Activated T-cell treated with anti-CD3 and anti-CD28 coated beads, Interleukin-2, amount 50 U/mL, for 48 hours (primary cell): ENCODE data around the gene AAMDC.

Experiments
- DNase-seq, 2 experiments: peaks; one replicate each; pipeline ENCODE4 v3.0.0-alpha.2; 2020

Gene AAMDC

DNA sequence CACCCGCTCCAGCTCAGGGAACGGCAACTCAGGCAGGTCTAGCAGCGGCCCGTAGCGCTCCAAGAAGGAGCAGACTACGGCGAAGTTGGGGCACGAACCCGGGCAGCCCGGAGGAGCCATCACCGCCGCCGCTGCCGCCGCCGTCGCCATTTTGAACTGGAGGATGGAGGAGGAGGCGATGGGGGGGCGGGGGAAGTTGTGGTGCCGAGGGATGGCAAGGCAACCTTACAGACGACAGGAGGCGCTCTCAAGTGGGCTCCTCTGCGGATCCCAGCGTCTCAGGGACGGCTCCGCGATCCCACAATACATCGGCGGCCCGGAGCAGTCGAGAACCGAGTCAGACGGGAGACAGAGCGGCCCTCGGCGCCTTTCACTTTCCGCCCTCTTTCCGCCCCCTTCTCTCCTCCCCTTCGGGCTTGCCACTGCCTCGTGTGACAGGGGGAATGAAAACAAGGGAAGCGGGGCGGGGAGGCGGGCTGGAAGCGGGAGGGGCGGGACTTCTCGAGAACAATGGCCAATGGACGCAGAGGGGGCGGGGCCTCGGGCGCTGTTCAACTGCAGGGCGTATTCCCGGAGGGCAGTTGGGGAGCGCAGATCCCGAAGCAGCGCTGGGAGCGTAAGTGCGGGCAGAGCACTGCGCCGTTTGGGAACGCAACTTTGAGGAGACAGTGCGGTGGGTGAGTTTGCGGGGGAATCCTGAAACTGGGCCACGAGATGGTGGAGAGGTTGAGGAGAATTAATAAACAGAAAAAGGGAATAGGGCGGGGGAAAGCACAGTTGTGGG lies at the start of gene AAMDC, which contains the start of gene RSF1:
Gene AAMDC (plus strand): TSS at position 580 of the 784 bp plus-strand sequence. CDS start 21,353 bp downstream, outside the sequence.
Gene RSF1 (minus strand): TSS at position 158 of the 784 bp plus-strand sequence. CDS start 8 bp downstream, at position 150.
- DNase-seq: peak; percentile 96

DNA sequence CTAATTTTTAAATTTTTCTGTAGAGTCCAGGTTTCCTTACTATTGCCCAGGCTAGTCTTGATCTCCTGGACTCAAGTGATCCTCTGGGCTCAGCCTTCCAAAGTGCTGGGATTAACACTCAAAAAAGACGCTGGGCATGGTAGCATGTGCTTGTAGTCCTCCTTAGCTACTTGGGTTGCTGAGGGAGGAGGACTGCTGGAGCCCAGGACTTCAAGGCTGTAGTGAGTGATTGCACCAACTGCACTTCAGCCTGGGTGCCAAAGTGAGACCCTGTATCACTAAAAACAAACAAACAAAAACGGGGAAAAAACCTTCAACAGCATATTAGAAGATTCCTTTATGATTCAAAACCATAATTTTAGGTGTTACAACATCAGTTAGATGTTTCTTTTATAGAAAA lies 45.0 kb upstream of the AAMDC start:
- DNase-seq: no peak

DNA sequence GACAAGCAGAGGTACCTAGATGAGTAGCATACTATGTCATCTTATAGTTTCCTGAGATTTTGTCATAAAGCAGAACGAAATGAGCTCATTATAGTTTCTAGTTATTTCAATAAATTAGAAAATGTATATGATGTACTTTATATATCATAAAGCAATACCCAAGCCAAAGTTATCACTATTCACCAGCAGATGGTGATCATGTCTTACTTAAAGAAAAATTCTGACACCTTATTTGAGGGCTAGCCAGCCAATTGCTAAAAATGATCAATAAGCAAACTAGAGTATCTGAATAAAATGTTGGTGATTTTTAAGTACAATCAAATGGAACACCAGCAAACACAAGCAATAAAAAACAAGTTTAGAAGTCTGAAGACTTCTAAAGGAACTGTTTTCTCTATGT lies 44.5 kb upstream of the AAMDC start:
- DNase-seq: no peak

DNA sequence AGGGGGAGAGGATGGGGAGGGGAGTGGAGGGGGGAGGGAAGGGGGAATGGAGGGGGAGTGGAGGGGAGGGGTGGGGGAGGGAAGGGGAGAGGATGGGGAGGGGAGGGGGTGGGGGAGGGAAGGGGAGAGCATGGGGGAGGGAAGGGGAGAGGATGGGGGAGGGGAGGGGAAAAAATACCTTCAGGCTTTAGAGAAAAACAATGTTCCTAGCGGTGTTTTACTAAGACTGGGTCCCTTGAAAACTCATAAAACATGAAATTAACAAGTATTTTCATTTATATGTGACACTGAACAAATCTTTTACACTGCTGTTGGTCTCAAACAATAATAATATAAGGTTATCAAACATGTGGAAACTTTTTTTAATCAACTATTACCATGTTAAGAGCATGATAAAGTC lies 42.8 kb upstream of the AAMDC start:
- no peak for DNase-seq

DNA sequence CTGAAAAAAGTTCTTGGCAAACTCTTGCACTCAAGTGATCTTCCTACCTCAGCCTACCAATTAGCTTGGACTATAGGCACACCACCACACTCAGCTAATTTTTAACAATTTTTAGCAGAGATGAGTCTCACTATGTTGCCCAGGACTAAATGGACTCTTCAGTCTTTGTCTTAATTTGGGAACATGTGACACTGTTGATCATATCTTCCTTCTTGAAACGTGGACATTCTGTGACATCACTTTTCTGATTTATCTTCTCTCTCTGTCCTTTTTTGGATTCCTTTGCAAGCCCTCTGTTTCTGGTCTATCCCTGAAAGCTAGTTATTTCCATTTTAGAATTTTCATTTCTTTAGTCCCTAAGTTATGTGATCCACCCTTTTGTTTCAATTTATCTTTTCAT lies 42.4 kb upstream of the AAMDC start:
- no peak for DNase-seq

DNA sequence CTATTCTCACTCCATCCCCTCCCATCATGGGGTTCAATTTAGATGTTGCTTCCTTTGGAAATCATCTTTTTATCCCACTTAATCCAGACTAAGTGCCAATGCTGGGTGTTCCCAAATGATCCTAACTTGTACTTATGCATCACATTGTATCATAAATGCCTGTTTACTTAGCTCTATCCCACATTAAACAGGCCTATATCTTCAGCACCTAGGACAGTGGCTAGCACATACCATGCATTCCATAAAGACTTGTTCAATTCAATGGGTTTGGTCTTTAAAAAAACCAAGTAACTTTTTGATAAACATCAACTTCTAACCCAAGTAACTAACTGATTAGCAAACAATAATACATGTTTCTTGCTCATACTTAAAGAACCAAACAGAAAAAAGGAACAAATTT lies 41.0 kb upstream of the AAMDC start:
- no peak for DNase-seq

DNA sequence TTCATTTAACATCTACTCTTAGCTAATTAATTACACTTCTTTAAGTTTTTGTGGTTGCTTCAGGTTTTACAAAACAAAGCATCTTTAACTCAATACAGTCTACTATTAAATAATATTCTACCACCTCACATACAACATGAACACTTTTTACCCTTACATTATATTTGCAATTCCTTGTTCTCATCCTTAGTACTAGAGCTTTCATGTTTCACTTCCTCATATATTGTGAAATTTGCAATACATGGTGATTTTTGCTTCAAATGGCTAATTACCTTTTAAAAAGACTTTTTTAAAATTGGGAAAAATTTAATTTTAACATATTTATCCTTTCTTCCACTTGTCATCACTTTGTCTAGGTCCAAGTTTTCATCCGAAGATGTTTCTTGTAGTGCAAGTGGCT lies 37.9 kb upstream of the AAMDC start:
- DNase-seq: no peak

DNA sequence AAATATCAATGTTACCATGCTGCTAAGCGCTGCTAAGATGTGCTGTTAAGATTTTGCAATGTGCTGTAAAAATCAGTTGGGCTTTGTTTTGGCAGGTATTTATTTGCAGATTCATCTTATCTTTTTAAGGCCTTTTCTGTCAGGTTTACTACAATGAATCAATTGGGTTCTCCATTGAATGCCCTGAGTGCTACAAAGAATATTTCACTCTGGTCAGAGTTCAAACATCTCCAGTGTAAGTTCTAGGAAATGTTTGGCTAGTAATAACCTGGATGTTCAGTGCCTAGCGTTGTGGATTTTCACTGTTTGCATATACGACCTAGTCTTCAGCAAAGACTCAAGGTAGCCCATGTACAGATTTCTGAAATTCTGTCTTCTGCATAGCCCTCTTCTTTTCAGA lies 36.4 kb upstream of the AAMDC start:
- DNase-seq: no peak

DNA sequence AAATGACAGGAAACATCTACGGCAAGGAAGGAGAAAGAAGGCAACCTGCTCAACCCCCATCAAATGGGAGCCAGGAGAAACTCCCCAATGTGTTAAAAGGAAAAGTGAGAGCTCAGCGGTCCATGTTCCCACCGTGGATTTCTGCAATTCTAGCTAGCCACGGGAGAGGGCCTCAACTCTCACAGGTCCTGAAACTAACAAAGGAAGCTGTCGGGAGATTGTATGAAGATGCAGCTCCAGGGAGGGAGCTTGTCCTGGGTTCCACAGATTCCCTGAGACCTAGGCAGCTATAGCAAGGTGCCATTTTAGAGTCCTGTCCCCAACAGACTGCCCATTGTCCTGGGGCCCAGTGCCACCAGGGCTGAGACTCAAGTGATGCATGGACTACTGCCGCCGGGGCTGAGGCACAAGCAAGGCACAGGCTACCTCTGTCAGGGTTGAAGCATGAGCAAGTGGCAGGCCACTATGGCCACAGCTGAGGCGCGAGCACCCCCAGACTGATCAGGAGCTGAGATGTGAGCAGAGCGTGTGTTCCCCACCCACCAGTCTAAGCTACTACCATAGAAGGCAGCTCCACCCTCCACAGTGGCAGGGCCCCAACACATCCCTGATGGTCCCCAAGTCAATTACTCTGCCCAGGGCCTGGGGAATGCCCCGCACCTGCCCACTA lies 31.7 kb upstream of the AAMDC start:
- DNase-seq: no peak

DNA sequence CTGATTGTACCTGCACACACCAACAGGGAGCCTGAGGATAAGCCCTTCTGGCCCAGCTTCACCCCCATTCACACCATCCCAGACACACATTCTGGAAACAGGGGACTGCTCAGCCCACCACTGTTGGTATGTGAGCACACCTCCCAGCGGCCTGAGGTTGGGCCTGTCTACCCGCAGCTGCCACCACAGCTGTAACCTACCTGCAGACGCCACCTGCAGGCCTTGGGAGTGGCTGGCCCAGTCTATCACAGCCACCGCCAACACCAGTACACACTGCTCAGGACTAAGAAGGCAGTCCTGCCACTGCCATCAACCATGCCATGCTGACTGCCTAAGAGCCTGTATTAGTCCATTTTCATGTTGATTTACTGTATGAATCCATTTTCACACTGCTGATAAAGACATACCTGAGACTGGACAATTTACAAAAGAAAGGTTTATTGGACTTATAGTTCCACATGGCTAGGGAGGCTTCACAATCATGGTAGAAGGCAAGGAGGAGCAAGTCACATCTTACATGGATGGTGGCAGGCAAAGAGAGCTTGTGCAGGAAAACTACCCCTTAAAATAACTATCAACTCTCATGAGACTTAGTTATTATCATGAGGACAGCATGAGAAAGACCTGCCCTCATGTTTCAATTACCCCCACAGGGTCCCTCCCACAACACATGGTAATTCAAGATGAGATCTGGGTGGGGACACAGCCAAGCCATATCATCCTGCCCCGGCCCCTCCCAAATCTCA lies 31.0 kb upstream of the AAMDC start:
- DNase-seq: no peak

DNA sequence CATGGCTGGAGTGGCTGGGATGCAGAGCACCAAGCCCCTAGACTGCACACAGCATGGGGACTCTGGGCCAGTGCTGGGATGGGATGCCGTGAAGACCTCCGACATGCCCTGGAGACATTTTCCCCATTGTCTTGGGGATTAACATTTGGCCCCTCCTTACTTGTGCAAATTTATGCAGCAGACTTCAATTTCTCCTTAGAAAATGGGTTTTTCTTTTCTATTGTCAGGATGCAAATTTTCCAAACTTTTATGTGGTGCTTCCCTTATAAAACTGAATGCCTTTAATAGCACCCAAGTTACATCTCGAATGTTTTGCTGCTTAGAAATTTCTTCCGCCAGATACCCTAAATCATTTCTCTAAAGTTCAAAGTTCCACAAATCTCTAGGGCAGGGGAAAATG lies 29.6 kb upstream of the AAMDC start:
- no peak for DNase-seq

DNA sequence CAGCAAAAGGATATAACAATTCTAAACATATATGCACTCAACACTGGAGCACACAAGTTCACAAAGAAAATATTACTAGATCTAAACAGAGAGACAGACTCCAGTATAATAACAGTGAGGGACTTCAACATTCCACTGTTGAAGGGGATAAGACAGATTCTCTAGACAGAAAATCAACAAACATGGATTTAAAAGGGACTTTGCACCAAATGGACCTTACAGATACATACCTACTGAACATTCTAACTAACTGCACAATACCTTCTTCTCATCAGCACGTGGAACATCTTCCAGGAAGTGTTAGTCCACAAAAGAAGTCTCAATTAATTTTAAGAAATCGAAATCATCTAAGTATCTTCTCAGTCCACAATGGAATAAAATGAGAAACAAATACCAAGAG lies 27.0 kb upstream of the AAMDC start:
- DNase-seq: no peak

DNA sequence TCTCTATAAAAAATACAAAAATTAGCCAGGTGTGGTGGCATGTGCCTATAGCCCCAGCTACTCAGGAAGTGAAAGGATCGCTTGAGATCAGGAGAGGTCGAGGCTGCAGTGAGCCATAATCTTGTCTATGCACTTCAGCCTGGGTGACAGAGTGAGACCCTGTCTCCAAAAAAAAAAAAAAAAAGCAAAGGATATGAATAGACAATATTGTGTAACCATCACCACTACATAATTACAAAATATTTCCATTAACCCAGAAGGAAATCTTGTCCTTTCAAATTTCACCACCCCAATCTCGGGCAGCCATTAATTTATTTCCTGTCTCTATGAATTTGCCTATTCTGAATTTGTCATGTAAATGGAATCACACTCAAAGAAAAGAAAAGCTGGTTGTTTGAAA lies 21.6 kb upstream of the AAMDC start:
- no peak for DNase-seq

DNA sequence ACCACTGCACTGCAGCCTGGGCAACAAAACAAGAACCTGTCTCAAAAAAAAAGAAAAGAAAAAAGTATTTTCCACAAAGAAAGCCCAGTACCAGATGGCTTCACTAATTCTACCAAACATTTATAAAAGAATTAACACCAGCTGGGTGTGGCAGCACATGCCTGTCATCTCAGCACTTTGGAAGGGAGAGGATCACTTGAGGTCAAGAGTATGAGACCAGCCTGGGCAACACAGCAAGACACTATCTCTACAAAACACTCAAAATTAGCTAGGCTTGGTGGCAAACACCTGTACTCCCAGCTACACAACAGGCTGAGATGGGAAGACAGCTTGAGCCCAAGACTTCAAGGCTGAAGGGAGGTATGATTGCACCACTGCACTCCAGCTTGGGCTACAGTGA lies 20.5 kb upstream of the AAMDC start:
- DNase-seq: no peak

DNA sequence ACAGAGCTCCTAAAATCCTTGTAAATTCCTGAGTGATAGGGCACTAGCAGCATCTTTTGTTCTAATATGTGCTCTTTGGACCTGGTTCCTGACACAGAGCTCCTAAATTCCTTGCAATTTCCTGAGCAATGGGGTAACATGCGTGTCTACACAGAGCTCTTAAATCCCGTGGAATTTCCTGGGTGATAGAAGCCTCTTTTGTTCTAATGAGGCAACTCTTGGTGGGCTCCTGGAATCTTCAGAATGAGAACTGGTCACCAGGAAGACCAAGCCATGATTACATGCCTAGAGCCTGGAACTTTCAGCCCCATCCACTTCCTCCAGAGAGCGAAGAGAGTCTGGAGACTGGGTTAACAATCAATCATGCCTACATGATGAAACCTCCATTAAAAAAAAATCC lies 19.5 kb upstream of the AAMDC start:
- no peak for DNase-seq

DNA sequence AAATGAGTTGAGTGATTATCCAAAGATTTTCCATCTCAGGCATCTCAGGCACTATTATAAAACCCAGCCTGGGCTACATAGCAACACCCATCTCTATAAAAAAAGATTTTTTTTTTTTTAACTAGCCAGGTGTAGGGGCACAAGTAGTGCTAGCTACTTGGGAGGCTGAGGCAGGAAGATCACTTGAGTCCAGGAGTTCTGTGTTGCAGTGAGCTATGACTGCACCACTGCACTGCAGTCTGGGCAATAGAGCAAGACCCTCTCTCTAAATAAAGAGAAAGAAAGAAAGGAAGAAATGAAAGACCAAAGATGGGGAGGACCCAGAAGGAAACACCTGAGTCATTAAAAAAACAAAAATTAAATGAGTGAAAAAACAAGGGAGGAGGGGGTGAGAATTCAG lies 14.5 kb upstream of the AAMDC start:
- DNase-seq: no peak

DNA sequence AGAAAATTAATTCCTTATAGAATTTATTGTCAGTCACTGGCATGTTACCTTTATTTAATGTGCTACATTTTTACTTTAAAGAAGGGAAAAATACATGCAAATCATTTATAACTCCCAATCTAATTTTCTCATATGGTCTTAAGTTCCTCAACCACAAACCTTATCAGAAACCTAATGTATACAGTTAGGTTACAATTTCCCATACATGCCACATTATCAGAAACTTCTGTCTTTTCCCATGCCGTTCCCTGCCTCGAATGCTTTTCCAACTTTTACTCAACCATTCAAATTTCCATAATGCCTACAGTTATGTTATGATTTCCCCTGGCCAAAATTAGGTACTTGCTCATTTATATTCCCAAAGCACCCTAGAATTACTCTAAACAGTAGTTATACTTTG lies 14.0 kb upstream of the AAMDC start:
- no peak for DNase-seq

DNA sequence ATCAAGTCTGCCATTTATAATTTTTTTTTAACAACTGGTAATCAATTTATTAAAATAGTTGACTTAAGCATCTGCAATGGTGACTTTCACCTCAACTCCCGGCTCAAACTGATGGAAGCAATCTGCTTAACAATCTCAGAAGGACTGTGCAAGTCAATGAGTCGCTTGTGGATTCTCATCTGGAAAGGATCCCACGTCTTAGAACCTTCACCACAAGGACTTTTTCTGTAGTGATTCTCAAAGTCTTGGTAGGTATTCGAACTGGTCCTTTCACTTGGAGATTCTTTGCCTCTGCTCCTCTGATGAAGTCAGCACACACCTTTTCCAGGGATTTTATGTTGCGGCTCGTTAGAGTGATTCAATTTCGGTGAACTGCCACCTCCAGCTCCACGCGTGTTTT lies 7.7 kb upstream of the AAMDC start:
- no peak for DNase-seq

DNA sequence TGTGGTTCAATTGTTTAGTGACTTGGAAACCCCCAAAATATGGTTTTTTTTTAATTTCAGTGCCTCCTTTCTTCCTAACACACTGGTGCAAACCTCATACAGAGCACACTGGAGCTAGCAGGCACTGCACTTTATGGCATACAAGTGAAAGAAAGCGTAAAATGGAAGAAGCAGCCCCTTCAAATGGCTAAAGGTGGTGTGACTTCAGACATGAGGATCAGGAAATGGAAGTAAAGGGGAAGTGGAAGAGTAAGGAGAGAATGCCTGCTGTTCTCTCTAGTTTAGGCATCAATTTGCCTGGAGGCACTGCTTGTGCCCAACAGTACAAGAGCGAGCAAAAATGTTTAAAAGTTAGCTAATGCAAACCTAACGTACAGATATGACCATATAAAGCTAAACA lies 6.1 kb upstream of the AAMDC start:
- DNase-seq: no peak

DNA sequence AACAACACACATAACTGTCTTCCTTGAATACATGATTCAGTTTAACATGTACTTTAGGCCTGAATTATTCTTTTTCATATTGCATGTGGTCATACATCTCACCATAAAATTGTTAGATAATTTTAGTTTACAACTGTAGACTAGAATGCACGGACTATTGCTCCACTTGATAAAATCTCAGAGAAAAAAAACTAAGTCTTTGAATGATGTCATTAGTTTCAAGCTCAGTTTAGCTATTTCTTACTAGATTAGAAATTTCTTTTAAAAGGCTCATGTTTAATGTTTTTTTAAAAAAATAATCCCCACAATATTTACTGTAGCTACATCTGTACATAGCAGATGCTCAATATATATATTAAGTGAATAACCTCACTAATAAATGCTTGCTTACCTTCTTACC lies 5.5 kb upstream of the AAMDC start:
- DNase-seq: no peak

DNA sequence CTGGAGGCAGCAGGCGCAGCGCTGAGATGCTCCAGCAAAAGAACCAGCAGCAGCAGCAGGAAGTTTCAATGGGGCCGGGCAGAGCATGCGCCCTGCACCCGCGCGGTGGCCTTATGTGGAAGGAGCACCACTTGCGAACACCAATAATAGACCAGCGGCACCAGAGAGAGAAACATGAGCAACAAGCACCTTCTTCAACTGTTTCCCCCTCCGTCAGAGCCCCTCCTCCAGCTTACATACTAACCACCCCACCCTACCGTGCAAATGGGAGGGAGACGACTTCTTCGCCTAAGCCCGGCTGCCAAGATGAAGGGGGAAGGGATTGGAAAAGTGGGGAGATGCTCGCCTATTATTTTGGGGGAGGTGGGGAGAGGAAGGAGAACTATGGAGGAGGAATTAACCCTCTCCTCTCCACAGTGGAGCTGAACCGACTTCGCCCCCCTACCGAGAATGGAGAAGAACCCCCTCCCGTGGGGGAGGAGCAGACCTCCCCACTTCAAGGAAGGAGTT lies 1.5 kb upstream of the AAMDC start:
- DNase-seq: peak; percentile 85 to 88

DNA sequence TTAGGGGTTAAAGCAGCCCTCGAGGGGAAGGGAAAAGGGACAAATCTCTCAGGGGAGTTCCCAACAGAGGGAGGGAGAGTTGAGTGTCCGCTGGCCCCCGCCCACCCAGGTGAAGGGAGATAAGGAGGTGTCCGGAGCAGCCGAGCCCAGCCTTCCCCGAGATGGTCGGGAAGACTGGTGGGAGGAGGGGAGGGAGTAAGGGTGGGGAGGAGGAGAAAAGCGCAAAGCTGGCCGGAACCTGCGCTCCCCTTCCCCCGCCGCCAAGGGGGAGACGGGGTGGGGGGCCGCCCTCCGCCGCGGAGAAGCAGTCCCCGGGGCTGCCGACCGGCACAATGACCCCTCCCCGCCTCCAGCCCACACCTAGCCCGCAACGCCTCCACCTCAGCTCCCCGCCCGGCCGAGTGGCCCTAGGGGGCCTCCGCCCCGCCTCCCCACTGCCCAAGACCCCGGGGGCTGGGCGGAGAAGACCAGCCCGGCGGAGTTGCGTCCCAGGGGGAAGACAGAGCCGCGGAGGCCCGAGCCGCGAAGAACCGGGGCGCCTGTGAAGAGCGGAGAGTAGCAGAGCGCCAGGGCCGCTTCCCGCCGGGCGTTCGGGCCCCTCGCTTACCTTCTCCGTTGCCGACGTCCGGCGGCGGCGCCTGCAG lies 901 bp upstream of the AAMDC start:
- DNase-seq: peak in 1 of 2 experiments; percentile 62

DNA sequence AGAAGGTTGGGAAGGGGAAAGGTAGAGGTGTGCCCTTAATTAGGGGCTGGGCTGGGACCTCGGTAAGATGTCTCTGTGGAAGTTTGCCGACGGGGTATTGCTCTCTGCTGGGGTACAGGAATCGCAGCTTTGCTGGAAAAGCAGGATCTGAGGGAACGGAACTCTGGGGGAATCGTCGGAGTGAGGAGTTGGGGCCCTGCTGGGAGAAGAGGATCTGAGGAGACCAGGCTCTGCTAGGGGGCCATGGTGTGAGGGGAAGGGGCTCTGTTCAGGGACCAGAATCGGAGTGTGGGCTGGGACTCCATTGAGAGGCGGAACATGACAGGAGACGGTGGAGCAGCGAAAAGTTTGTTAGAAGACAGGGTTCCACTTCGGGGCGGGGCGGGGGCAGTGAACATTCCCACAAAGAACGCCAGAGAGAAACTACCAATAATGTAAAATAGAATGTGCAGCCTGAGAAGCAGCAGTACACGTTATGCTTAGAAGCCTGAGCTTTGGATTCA lies 456 bp downstream of the AAMDC start:
- DNase-seq: peak; percentile 32 to 42
